ENCODE data around the gene HK3. TPM values are rescaled to one million over a fixed set of nuclear protein-coding genes. Genes with fewer than 3 reads are reported as not detected.
A peak's percentile ranks its signal among the peaks of the same experiment; 100 is the strongest.

Gene HK3
- total and polyA plus RNA-seq, 9 of the 15 experiments (the other 6 are each of a cell fraction or from before 2014, with no cell fraction given): 0.16 TPM; not detected in 8

DNA sequence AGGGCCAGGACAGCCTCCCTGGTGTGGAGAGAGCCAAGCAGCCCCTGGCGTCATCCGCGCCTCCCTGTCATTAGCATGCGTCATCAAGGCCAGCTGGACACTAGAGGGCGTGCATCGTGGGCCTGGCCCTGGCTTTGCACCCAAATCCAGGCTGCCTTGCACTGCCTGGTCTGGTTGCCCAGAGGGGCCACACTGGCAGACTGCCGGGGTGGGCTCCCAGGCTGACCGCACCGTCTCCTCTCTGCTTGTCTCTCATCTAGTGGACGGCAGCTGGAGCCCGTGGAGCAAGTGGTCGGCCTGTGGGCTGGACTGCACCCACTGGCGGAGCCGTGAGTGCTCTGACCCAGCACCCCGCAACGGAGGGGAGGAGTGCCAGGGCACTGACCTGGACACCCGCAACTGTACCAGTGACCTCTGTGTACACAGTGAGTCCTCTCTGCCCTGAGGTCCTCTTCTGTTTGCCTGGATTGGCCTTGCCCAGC, 29.0 kb downstream of the HK3 start (continued):
- no peak for TF ChIP-seq E2F8 (IDR thresholded peaks at IDR 0.05; ENCODE audit: low read depth, partially characterized antibody)
- no peak for TF ChIP-seq ADNP (tag; IDR thresholded peaks at IDR 0.05)
- TF ChIP-seq KDM4B (IDR thresholded peaks at IDR 0.05; ENCODE audit: borderline replicate concordance in 2 of 2, low read depth in 1 of 2): no peak
- TF ChIP-seq SMAD3 (CRISPR knock-in tag; conservative IDR thresholded peaks at IDR 0.05): no peak
- no peak for TF ChIP-seq ZNF57 (CRISPR knock-in tag; IDR thresholded peaks at IDR 0.05)
- TF ChIP-seq MXI1 (IDR thresholded peaks at IDR 0.05; ENCODE audit: low read depth, low read length): no peak
- TF ChIP-seq, protein P1, sequence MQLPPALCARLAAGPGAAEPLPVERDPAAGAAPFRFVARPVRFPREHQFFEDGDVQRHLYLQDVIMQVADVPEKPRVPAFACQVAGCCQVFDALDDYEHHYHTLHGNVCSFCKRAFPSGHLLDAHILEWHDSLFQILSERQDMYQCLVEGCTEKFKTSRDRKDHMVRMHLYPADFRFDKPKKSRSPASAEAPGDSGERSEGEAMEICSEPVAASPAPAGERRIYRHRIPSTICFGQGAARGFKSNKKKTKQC (CRISPR knock-in tag; IDR thresholded peaks at IDR 0.05): peak; percentile 66; the same call in 1 of the 2 replicates
- no peak for TF ChIP-seq SLC30A9 (CRISPR knock-in tag; IDR thresholded peaks at IDR 0.05)
- TF ChIP-seq, protein P2, sequence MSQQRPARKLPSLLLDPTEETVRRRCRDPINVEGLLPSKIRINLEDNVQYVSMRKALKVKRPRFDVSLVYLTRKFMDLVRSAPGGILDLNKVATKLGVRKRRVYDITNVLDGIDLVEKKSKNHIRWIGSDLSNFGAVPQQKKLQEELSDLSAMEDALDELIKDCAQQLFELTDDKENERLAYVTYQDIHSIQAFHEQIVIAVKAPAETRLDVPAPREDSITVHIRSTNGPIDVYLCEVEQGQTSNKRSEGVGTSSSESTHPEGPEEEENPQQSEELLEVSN (IDR thresholded peaks at IDR 0.05; ENCODE audit: borderline replicate concordance in 1 of 2, extremely low read depth in 1 of 2, insufficient read depth in 1 of 2, insufficient read length in 1 of 2, low read depth in 1 of 2, low read length in 1 of 2, poor library complexity in 1 of 2, severe bottlenecking in 1 of 2): no peak
- TF ChIP-seq SNIP1 (IDR thresholded peaks at IDR 0.05; ENCODE audit: low read depth): no peak
- TF ChIP-seq DPF2 (IDR thresholded peaks at IDR 0.05): no peak
- TF ChIP-seq, protein P3, sequence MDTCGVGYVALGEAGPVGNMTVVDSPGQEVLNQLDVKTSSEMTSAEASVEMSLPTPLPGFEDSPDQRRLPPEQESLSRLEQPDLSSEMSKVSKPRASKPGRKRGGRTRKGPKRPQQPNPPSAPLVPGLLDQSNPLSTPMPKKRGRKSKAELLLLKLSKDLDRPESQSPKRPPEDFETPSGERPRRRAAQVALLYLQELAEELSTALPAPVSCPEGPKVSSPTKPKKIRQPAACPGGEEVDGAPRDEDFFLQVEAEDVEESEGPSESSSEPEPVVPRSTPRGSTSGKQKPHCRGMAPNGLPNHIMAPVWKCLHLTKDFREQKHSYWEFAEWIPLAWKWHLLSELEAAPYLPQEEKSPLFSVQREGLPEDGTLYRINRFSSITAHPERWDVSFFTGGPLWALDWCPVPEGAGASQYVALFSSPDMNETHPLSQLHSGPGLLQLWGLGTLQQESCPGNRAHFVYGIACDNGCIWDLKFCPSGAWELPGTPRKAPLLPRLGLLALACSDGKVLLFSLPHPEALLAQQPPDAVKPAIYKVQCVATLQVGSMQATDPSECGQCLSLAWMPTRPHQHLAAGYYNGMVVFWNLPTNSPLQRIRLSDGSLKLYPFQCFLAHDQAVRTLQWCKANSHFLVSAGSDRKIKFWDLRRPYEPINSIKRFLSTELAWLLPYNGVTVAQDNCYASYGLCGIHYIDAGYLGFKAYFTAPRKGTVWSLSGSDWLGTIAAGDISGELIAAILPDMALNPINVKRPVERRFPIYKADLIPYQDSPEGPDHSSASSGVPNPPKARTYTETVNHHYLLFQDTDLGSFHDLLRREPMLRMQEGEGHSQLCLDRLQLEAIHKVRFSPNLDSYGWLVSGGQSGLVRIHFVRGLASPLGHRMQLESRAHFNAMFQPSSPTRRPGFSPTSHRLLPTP (IDR thresholded peaks at IDR 0.05; ENCODE audit: borderline replicate concordance, extremely low read depth, insufficient read length): no peak
- no peak for TF ChIP-seq TSC22D4 (tag; IDR thresholded peaks at IDR 0.05)
- no peak for TF ChIP-seq SIRT6 (IDR thresholded peaks at IDR 0.05; ENCODE audit: low read depth, low read length)
- TF ChIP-seq PTTG1 (tag; IDR thresholded peaks at IDR 0.05; ENCODE audit: low read depth): no peak
- no peak for TF ChIP-seq HDAC2 (IDR thresholded peaks at IDR 0.05)
- TF ChIP-seq, protein P4, sequence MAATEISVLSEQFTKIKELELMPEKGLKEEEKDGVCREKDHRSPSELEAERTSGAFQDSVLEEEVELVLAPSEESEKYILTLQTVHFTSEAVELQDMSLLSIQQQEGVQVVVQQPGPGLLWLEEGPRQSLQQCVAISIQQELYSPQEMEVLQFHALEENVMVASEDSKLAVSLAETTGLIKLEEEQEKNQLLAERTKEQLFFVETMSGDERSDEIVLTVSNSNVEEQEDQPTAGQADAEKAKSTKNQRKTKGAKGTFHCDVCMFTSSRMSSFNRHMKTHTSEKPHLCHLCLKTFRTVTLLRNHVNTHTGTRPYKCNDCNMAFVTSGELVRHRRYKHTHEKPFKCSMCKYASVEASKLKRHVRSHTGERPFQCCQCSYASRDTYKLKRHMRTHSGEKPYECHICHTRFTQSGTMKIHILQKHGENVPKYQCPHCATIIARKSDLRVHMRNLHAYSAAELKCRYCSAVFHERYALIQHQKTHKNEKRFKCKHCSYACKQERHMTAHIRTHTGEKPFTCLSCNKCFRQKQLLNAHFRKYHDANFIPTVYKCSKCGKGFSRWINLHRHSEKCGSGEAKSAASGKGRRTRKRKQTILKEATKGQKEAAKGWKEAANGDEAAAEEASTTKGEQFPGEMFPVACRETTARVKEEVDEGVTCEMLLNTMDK (IDR thresholded peaks at IDR 0.05; ENCODE audit: borderline replicate concordance, insufficient read depth, low read depth, low read length, poor library complexity, severe bottlenecking): no peak
- peak; percentile 35; the same call in 1 of the 2 replicates for TF ChIP-seq STAG1 (CRISPR knock-in tag; IDR thresholded peaks at IDR 0.05; ENCODE audit: borderline replicate concordance)

Measured in K562 (cell line).